ENCODE data around the gene KRTCAP3.

- TF ChIP-seq POLR2A (IDR thresholded peaks at IDR 0.05; ENCODE audit: low read length): no peak
- TF ChIP-seq GATA1 (IDR thresholded peaks at IDR 0.05; ENCODE audit: low read depth, low read length): no peak
These were observed 3.4 kb downstream of the KRTCAP3 start for GRCh38 chr2:27445615-27446014.
